ENCODE results near the gene ADAM22. TPM values are rescaled to one million over a fixed set of nuclear protein-coding genes. Genes with fewer than 3 reads are reported as not detected.

The ADAM22 gene
- total and polyA plus RNA-seq, 2 of the 4 experiments (the other 2 are of a cell fraction), result 0.03 to 0.18 TPM

DNA sequence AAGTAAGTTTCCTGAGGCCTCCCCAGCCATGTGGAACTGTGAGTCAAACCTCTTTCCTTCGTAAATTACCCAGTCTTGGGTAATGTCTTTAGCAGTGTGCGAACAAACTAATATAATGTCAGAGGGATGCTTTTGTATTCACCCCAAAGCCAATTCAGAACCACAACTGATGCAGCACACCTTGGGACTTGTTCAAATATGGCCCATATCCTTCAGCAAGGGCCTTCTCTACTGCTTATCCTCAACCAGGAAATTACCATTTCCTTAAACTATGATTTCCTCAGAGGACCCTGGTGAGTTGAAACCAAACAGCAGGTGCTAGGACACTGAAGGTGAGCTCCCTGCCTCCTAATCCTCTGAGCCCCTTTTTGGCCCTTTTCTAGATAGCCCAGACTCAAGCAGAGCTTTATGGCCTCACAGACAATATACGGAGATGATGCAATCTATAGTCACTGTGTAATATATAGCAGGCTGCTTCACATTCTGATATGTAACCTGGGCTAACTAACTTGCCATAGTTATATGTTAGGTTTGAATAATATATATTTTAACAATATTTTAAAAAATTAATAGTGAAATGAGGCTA lies 270.6 kb downstream of the ADAM22 start:
- peaks cover 2% of the 10 kb centered on the region for H3K4me1 ChIP-seq (ENCODE audit: control insufficient read depth, insufficient read depth, low read length)
- ChIA-PET CTCF (no interaction called here), POLR2A (ENCODE audit: unreplicated experiment) (no interaction called here)
- no peak for DNase-seq
- no peak overlapping the region for H3K27ac ChIP-seq (ENCODE audit: insufficient read depth, low read length)
- no peak overlapping the region for H2AFZ ChIP-seq (replicated peaks; ENCODE audit: low read length, poor library complexity)
- H2BK20ac ChIP-seq (ENCODE audit: low read depth, low read length), result no peak overlapping the region
- no peak overlapping the region for H2AK9ac ChIP-seq (replicated peaks; ENCODE audit: low read depth, low read length, poor library complexity)
- no peaks in the 10 kb centered on the region; the same call in 1 of the 2 replicates for H4K20me1 ChIP-seq (ENCODE audit: insufficient read depth, low read length)
- H2BK120ac ChIP-seq (ENCODE audit: low read depth, low read length), result no peak overlapping the region
- no peak overlapping the region for H4K91ac ChIP-seq (ENCODE audit: insufficient read depth, low read depth, low read length)
- dilution Hi-C loops (cut with HindIII; ENCODE audit: low sequenced_read_pairs, unreplicated experiment) (no loop called here), intact Hi-C loops (cut with micrococcal nuclease) (no loop called here), in situ Hi-C loops (cut with MboI; ENCODE audit: low sequenced_read_pairs) (no loop called here)
- H3K4me2 ChIP-seq (ENCODE audit: low read depth, low read length), result no peak overlapping the region
- no peak overlapping the region for H3K18ac ChIP-seq (ENCODE audit: low read depth, low read length)
- H2BK15ac ChIP-seq (ENCODE audit: low read depth, low read length), result no peak overlapping the region
- BruUV-seq (replicated peaks), result no TSS peak
- ATAC-seq (ENCODE audit: low read depth), result no peak
- no peak overlapping the region for H3K9ac ChIP-seq (ENCODE audit: low read depth, low read length)
- peaks cover 31% of the 10 kb centered on the region for H3K36me3 ChIP-seq (ENCODE audit: control insufficient read depth, insufficient read depth, low read length)
- H3K79me1 ChIP-seq (ENCODE audit: low read depth in 1 of 2, low read length in 2 of 2), result no peaks in the 10 kb centered on the region; a peak in 1 of 4 replicates
- no peak overlapping the region for H3K56ac ChIP-seq (ENCODE audit: extremely low read depth, insufficient read depth, low read length)
- 100% methylated on average over 1 of the region's 3 CpGs; no CpG with 5 or more reads in 1 of the 2 experiments for WGBS, 2 experiments (ENCODE audit: extremely low coverage in 2 of 2, insufficient read length in 1 of 2)
- TF ChIP-seq, protein P1, sequence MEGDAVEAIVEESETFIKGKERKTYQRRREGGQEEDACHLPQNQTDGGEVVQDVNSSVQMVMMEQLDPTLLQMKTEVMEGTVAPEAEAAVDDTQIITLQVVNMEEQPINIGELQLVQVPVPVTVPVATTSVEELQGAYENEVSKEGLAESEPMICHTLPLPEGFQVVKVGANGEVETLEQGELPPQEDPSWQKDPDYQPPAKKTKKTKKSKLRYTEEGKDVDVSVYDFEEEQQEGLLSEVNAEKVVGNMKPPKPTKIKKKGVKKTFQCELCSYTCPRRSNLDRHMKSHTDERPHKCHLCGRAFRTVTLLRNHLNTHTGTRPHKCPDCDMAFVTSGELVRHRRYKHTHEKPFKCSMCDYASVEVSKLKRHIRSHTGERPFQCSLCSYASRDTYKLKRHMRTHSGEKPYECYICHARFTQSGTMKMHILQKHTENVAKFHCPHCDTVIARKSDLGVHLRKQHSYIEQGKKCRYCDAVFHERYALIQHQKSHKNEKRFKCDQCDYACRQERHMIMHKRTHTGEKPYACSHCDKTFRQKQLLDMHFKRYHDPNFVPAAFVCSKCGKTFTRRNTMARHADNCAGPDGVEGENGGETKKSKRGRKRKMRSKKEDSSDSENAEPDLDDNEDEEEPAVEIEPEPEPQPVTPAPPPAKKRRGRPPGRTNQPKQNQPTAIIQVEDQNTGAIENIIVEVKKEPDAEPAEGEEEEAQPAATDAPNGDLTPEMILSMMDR (conservative IDR thresholded peaks at IDR 0.05; ENCODE audit: low read depth, low read length), result no peak
- TF ChIP-seq CEBPB (IDR thresholded peaks at IDR 0.05; ENCODE audit: low read depth, low read length) (peak; percentile 56), RCOR1 (IDR thresholded peaks at IDR 0.05; ENCODE audit: insufficient replicate concordance, low read length) (no peak), RAD21 (IDR thresholded peaks at IDR 0.05; ENCODE audit: low read length) (no peak)
- no peak overlapping the region for H4K5ac ChIP-seq (ENCODE audit: low read depth, low read length)
- H2AK5ac ChIP-seq (ENCODE audit: low read depth, low read length), result no peak overlapping the region
- no peak overlapping the region for H3K4ac ChIP-seq (ENCODE audit: low read depth, low read length)
- H2BK5ac ChIP-seq (ENCODE audit: low read depth, low read length, poor library complexity, severe bottlenecking), result no peak overlapping the region
- H3K4me3 ChIP-seq (ENCODE audit: insufficient read depth, low read depth, low read length), result no peak overlapping the region
- no peaks in the 10 kb centered on the region for H3K9me3 ChIP-seq (ENCODE audit: control insufficient read depth, insufficient read depth, low read length)
- no peak overlapping the region for H3K23ac ChIP-seq (ENCODE audit: low read depth, low read length)
- H3K27me3 ChIP-seq (ENCODE audit: control insufficient read depth, insufficient read depth, low read length), result no peaks in the 10 kb centered on the region
- H4K8ac ChIP-seq (ENCODE audit: low read depth in 2 of 2, low read length in 2 of 2), result no peak overlapping the region
- H3K14ac ChIP-seq (replicated peaks; ENCODE audit: low read depth, low read length), result no peak overlapping the region
- no peaks in the 10 kb centered on the region for H3K9me1 ChIP-seq (ENCODE audit: insufficient read depth, low read length)

Measured in IMR-90 (cell line).